HG02981 (cell line): ENCODE measurements around the gene CIITA.
"Not testable (repeated sequence)": the region's sequence is repeated elsewhere in the genome, so short reads cannot be mapped to it uniquely, and the experiment has no call there.

Experiments
- ATAC-seq: cut with Tn5 transposase; IDR thresholded peaks from one replicate; pipeline ENCODE4 v1.9.1; 2021; ENCODE audit warnings: mild to moderate bottlenecking, moderate library complexity; ENCODE audit not compliant: unreplicated experiment

The CIITA gene

GRCh38 chr16:10876799-10877341 is at the start of gene CIITA:
Gene CIITA (plus strand): TSS chr16:10877202. CDS start chr16:10877331, 129 bp downstream.
- peak; percentile 56 for ATAC-seq

GRCh38 chr16:10827691-10828341 is 49.2 kb upstream of the CIITA start:
- ATAC-seq: no peak

- no peak for ATAC-seq
Measured at GRCh38 chr16:10828851-10829366, 48.1 kb upstream of the CIITA start.

- not testable (repeated sequence) for ATAC-seq
Measured at GRCh38 chr16:10829390-10830098, 47.5 kb upstream of the CIITA start.

GRCh38 chr16:10830240-10830639 is 46.8 kb upstream of the CIITA start:
- ATAC-seq: not testable (repeated sequence)

- ATAC-seq: no peak
Measured at GRCh38 chr16:10831894-10832886, 44.8 kb upstream of the CIITA start.

GRCh38 chr16:10833271-10833670 is 43.7 kb upstream of the CIITA start:
- no peak for ATAC-seq

GRCh38 chr16:10834130-10834529 is 42.9 kb upstream of the CIITA start:
- ATAC-seq: no peak

GRCh38 chr16:10834766-10835165 is 42.2 kb upstream of the CIITA start:
- ATAC-seq: no peak

GRCh38 chr16:10835281-10835931 is 41.6 kb upstream of the CIITA start:
- ATAC-seq: peak; percentile 57

GRCh38 chr16:10836174-10836853 is 40.7 kb upstream of the CIITA start:
- ATAC-seq: no peak

- ATAC-seq: no peak
Measured at GRCh38 chr16:10838621-10839278, 38.3 kb upstream of the CIITA start.

GRCh38 chr16:10839279-10839666 is 37.7 kb upstream of the CIITA start:
- ATAC-seq: no peak

GRCh38 chr16:10840703-10841102 is 36.3 kb upstream of the CIITA start:
- ATAC-seq: no peak

- no peak for ATAC-seq
Measured at GRCh38 chr16:10846213-10846998, 30.6 kb upstream of the CIITA start.

GRCh38 chr16:10847176-10847575 is 29.8 kb upstream of the CIITA start:
- no peak for ATAC-seq

- ATAC-seq: no peak
Measured at GRCh38 chr16:10849736-10850477, 27.1 kb upstream of the CIITA start.

GRCh38 chr16:10850478-10850850 is 26.5 kb upstream of the CIITA start:
- no peak for ATAC-seq
